ENCODE data around the gene LYZL1.

DNA sequence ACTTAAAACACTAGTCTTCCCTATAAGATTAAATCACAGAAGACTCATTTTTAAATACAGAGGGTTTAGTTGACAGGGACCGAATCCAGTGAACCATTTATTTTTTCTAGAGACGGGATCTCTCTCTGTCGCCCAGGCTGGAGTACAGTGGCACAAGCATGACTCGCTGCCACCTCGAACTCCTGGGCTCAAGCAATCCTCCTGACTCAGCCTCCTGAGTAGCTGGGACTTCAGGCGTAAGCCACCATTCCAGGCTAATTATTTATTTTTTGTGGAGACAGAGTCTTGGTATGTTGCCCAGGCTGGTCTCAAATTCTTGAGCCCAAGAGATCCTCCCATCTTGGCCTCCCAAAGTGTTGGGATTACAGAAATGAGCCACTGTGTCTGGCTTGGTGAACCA is 20.9 kb upstream of the LYZL1 start:
- TF ChIP-seq SP1 (IDR thresholded peaks at IDR 0.05; ENCODE audit: low read depth): no peak
- no peak for TF ChIP-seq ZFX (IDR thresholded peaks at IDR 0.05)
- no peak for TF ChIP-seq POLR2A (IDR thresholded peaks at IDR 0.05; ENCODE audit: borderline replicate concordance, extremely low read depth, insufficient read depth, insufficient read length)
- no peak for TF ChIP-seq SIN3A (IDR thresholded peaks at IDR 0.05; ENCODE audit: low read depth)
- TF ChIP-seq CTCF (IDR thresholded peaks at IDR 0.05 in 2 of 3, conservative IDR thresholded peaks at IDR 0.05 in 1 of 3; ENCODE audit: borderline replicate concordance in 1 of 3, insufficient read depth in 1 of 3, low read depth in 2 of 3, low read length in 2 of 3): no peak
- TF ChIP-seq RAD21 (IDR thresholded peaks at IDR 0.05; ENCODE audit: low read depth): no peak
- no peak for TF ChIP-seq TCF7L2 (IDR thresholded peaks at IDR 0.05; ENCODE audit: borderline replicate concordance, extremely low read depth, insufficient read depth, insufficient read length)
- TF ChIP-seq JUND (IDR thresholded peaks at IDR 0.05): no peak
- TF ChIP-seq CEBPB (IDR thresholded peaks at IDR 0.05; ENCODE audit: low read depth): no peak
- no peak for TF ChIP-seq EGR1 (IDR thresholded peaks at IDR 0.05; ENCODE audit: low read depth)
- no peak for TF ChIP-seq EZH2 (IDR thresholded peaks at IDR 0.05)
- no peak for TF ChIP-seq FOSL1 (IDR thresholded peaks at IDR 0.05; ENCODE audit: low read depth)
- no peak for TF ChIP-seq POLR2AphosphoS5 (IDR thresholded peaks at IDR 0.05; ENCODE audit: low read depth, low read length)
- TF ChIP-seq SRF (IDR thresholded peaks at IDR 0.05; ENCODE audit: low read depth): no peak
